Stimulated activated CD4-positive, alpha-beta T cell treated with anti-CD3 and anti-CD28 coated beads, Interleukin-15, amount 100 ng/mL, for 1 hour (primary cell): ENCODE data around the gene PPP2R3B.
"Not testable (repeated sequence)": the region's sequence is repeated elsewhere in the genome, so short reads cannot be mapped to it uniquely, and the experiment has no call there.

ENCODE experiments used
- DNase-seq, 2 donors: peaks; one replicate each; pipeline ENCODE4 v3.0.0-alpha.2; 2020; ENCODE audit warnings: low read depth in 1 of 2, low spot score in 1 of 2

Gene PPP2R3B

DNA sequence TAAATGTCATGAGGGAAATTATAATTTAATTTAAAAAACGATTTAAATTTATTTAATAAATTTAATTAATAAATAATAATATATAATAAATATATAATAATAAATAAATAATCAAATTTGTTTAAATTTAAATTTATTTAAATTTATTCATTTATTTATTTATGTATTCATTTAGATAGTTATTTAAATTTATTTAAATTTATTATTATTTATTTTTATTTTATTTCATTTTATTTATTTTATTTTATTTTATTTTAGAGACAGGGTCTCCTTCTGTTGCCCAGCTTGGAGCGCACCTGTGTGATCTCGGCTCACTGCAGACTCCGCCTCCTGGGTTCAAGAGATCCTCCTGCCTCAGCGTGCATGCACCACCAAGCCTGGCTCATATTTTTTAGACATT lies 18.4 kb upstream of the PPP2R3B start:
- no peak for DNase-seq

DNA sequence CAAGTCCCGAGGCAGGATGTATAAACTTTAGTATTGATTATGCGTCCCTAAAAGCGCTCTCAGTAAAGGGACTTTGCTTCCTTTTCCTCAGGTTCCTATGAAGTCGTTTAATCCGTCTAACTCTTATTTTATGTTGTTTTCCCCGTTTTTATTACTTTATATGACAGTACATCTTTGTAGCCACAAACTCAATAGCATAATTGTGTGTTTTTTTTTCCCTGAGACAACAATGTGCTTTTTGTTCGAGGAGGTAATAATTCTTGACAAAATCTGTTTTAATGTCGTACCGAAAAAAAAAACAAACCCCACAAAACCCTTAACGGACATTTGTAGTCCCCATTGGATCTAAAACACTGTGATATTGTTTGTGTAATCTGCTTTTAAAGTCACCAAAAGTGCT lies 17.9 kb upstream of the PPP2R3B start:
- DNase-seq, result no peak

DNA sequence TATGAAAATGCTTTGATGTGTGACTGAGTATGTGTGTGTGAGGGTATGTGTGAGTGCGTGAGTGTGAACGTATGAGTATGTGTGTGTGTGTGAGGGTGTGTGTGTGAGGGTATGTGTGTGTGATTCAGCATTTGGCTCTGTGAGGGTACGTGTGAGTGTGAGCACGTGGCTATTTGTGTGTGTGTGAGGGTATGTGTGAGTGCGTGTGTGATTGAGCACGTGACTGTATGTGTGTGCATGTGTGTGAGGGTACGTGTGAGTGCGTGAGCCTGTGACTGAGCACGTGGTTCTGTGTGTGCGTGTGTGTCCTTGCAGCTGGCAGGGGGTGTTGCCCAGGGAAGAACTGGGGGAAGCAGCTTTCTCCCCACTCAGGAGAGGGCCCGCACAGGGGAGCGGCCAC lies 16.1 kb upstream of the PPP2R3B start:
- DNase-seq, result no peak

DNA sequence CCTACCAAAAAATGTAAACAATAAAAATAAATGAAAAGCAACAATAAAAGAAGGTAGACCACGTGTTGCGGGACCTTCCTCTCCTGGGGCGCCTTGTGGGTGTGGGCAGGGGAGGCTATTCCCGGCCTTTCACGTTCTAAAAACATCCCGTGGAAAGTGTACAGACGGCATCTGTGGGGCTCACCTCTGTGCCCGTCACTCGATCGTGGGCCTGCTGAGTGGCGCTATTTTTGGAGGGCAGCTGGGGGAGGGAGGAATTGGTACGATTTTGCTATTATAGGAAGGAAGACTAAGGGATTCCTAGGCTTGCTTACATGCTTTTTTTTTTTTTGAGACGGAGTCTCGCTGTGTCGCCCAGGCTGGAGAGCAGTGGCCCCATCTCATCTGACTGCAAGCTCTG lies 13.6 kb upstream of the PPP2R3B start:
- DNase-seq, result no peak

DNA sequence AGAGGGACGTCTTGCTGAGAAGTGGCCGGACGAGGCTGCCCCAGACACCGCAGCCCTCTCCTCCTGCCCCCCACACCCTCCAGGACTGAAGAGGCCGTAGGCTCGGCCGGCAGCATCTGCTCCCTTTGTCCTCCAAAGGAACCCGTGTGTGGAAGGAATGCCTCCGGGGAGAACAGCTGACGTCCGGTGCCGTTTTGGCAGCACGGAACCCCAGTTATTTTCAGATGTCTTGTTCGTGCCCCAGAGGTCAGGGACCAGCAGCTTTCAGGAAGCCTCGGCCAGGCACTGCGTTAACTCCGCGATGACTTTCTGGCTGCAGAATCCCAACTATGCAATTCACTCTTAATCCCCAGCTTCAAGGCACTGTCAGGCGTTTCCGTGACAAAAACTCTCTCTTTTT lies 10.9 kb upstream of the PPP2R3B start:
- DNase-seq, result no peak

DNA sequence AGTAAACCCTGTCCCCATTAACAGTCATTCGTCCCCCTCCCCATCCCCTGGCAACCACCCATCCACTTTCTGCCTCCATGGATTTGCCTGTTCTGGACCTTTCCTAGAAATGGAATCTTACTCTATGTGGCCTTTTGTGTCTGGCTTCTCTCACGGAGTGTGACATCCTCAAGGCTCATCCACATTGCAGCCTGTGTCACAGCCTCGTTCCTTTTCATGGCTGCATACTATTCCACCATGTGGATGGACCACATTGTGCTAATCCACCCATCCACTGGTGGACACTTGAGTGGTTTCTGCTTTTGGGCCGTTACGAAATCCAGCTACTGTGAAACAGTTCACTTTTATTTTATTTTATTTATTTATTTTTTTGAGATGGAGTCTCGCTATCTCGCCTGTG lies 8.1 kb upstream of the PPP2R3B start:
- DNase-seq, result no peak

DNA sequence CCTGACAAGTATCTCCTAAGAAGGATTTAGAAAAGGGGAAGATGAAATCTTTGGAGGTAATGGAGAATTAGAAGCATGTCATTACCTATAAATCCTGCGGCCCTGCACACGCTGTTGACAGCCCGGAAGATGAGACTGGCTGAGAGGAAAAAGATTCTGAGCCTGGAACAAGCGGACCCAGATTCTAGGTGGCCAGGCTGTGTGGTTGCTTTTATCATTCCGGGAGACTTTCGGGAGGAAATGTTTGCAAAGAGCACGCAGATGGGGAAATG lies 5.8 kb upstream of the PPP2R3B start:
- no peak for DNase-seq

DNA sequence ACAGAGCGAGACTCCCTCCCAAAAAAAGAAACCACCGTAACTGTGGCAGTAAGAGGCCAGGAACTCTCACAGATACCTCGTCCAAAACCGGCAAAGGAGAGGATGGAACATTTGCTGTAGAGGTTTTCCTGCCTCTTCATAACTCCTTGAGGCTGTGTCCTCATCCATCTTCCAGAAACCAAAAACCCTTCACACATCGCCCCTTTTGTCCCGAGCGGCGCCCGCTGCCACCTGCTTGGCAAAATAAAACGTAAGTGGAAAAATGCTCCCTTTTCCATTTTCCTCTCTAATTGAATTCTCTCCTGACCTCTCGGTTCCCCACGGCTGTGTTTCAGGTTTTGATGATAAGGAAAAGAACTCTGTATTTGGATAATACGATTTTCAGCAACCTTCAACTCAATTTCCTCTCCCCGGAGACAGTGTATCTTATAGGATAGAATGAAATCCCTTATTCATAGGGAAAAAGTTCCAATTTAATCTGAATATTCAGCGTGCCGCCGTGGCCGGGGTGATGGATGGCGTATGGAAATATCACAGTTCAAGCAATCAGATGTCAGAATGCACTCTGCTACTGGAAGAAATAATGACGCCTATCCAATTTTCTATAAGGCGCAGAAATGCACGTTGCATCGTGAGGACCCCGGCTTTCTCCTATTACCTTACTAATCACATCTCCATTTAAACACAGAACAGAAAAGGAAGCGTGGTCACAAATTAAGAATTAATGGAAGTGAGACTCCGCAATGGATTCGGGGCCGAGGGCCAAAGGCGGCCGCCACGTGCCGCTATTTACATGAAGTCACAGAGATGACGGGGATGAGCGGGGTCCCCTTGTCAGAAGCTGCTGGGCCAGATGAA lies 5.2 kb upstream of the PPP2R3B start:
- DNase-seq, result no peak

DNA sequence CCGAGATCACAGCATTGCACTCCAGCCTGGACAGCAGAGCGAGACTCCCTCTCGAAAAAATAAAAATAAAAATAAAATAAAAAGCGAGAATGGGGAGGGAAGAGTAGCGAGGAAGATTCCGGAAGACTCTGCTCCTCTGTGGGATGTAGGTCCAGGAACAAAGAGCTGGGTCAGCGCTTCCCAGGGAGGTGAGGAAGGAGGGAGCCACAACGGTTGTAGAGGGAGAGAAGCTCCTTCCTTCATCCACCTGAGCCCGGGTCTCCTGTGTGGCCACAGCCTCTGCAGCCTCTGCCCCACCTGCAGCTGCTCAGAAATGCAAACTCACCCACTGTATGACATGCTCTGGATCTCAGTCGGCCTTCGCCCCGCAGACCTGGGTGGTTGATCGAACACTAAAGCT lies 3.8 kb upstream of the PPP2R3B start:
- DNase-seq, result no peak

DNA sequence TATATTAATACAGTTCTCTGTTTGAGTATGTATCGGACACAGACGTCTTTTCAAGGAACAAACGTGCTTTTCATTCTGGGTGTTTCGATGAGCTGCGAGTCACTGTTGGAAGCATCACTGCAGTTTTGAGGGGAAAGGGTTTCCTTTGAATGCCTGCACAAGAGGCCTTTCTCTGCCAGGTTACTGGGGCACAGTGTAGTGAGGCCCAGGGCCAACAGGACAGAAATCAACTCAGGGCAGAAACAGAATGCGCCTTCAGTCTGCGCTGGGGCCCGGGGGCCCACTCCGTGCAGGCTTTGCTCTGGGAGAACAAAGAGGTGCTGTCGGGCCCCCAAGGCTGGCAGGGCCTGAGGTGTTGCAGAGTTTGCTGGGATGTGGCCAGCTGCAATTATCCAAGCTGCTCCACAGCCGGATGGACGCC lies 2.3 kb upstream of the PPP2R3B start:
- no peak for DNase-seq

DNA sequence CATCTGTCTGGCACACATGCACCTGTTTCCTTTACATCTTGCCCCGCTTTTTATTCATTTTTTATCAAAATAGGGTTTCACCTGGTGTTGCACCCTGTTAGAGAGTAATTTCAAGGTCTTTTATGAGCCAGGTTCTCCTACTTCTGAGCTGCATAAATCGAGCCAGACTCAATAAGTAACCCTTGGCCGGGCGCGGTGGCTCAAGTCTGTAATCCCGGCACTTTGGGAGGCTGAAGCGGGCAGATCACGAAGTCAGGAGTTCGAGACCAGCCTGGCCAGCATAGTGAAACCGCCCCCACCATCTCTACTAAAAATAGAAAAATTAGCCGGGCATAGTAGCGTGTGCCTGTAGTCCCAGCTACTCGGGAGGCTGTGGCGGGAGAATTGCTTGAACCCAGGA lies 1.0 kb upstream of the PPP2R3B start:
- DNase-seq, result no peak

DNA sequence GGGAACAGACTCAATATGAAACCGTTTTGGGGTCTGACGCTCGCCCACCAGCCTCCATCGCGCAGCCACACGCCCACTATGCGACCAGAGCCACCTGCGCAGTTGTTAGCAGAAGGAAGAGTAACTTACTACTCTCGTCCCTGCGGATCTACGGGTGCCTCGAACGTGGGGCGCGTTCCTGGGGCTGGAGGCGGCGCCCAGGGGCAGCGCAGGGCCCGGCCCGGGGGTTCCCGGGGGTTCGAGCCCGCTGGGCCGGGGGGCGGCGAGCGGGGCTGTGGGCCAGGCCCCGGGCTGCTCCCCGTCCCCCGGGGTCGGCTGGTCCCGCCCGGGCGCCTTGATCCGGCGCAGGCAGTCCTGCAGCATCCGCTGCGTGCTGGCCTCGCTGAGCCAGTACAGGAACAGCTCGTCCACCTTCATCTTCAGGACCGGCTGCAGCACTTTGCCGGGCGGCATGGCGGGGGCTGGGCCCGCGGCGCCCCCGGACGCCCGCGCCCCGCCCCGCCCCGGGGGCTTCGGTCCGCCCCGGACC lies 404 bp downstream of the PPP2R3B start:
- DNase-seq, result peak in 1 of 2 donors; percentile 20

DNA sequence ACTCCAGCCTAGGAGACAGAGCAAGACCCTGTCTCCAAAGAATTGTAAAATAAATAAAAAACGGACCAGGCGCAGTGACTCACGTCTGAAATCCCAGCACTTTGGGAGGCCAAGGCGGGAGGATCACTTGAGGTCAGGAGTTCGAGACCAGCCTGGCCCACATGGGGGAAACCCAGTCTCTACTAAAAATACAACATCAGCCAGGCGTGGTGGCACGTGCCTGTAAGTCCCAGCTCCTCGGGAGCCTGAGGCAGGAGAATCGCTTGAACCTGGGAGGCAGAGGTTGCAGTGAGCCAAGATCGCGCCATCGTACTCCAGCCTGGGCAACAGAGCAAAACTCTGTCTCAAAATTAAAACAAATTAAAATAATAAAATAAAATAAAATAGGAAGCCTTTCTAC lies 971 bp downstream of the PPP2R3B start:
- not testable (repeated sequence) for DNase-seq

DNA sequence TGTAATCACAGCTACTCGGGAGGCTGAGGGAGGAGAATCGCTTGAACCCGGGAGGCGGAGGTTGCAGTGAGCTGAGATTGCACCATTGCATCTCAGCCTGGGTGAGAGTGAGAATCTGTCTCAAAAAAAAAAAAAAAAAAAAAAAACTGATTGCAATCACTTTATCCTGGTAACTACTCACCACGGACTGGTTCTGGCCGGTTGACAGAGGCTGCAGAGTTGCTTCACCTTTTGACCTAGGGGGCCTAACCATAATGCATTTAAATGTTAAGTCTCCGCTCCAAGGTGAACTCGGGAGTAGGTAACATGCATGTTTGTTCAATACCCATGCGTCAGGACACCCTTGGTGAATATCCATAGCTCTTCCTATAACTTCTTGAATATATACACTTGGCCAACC lies 1.8 kb downstream of the PPP2R3B start:
- no peak for DNase-seq

DNA sequence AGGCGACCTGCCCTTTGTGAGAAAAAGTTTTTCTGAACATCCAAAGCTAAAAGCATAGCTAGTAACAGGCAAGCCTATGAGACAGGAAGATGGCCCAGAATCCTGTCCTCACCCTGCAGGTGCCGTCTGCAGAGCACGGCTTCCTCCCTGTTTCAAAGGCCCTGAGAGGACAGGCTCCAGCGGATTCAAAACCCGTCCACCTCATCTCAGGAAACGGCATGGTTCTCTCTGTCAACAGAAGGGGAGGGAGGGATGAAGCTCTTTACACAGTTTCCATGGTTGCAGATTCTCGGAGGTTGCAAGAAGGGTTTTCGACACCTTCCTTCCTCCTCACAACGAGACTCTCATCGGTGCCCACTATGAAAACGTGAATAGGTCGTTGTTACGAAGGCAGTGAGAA lies 8.3 kb downstream of the PPP2R3B start:
- DNase-seq, result no peak

DNA sequence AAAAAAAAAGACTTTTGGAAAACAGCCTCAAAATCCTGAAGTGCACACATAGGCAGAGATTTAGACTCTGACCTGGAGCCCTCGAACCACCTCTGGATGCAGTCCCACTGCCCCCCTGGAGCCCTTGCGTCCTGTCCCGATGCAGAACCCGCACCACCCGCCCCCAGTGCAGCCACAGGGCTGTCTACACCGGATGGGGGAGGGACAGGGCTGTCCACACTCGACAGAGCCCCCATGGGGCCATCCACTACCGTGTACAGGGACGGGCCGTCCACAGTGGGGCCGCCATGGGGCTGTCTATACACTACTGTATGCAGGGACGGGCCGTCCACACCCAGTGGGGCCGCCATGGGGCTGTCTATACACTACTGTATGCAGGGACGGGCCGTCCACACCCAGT lies 10.5 kb downstream of the PPP2R3B start:
- not testable (repeated sequence) for DNase-seq

DNA sequence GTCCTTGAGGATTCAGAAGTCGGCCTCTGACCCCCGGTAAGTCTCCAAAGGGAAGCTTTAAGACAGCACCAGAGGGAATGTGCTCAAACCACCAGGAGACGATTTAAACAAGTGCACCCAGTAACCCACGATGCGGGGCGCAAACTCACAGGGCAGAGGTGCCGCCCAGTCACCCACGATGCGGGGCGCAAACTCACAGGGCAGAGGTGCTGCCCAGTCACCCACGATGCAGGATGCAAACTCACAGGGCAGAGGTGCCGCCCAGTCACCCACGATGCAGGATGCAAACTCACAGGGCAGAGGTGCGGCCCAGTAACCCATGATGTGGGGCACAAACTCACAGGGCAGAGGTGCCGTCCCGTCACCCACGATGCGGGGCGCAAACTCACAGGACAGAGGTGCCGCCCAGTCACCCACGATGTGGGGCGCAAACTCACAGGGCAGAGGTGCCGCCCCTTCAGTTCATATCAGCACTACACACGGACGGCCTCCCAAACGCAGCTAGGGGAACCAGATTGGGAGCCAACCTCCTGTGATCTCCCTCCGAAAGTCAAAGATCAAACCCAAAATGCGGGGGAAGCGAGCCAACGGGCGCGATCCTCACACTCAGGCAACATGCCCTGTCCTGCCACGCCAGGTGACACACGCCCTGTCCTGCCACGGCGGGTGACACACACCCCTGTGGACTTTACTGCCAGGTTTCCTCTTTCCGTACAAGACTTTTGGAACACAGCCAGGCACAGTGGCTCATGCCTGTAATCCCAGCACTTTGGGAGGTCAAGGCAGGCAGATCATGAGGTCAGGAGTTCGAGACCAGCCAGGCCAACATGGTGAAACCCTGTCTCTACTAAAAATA lies 11.3 kb downstream of the PPP2R3B start:
- DNase-seq, result no peak

DNA sequence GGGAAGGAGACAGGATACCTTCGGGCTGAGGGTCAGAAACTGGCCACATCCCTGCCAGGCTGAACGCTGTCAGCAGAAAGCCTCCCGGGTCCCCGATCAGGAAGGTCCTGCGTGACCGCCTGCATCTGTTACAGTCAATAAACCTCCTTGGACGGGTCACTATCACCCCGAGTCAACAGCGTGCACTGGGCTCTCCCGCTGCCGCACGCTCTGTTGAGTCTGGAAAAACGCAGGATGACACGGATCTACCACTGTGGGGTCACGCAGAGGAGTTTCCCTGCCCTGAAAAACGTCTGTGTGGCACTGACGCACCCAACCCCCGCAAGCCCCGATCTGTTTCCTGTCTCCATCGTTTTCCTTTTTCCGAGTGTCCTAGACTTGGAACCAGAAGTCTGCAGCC lies 12.1 kb downstream of the PPP2R3B start:
- DNase-seq, result no peak

DNA sequence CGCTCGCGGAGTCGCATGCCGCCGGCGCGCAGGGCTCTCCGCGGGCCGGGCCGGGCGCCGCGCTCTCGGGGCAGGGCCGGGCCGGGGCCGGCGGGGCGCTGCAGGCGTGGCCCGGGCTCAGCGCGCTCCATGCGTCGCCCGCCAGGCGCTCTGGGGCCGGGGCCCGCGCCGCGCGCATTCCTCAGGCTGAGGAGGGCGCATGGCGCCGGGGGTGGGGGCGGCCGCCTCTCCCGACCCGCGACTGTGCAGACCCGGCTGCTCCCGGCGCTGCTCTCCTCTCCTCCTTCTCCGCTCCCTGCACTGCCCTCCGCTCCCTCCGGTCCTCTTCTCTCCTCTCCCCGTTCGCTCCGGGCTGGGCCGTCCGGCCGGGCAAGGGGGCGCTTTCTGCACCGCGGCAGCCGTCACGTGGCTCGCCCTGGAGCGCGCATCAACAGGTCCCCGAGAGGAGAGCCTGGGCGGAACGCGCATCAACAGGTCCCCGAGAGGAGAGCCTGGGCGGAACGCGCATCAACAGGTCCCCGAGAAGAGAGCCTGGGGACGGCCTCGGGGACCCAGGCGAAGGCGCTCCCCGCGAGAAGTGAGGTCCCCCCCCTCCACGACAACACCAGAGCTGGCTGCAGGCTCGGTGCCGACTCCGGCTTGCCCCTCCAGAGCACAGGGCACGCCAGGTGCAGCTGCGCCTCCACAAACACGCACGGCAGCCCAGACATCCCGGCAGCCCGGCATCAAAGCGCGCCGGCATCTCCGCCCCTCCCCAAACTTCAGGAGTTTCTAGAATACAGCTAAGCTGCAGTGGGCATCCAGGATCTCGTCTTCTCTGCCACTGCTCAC lies 12.9 kb downstream of the PPP2R3B start:
- DNase-seq, result peak in 1 of 2 donors; percentile 28

DNA sequence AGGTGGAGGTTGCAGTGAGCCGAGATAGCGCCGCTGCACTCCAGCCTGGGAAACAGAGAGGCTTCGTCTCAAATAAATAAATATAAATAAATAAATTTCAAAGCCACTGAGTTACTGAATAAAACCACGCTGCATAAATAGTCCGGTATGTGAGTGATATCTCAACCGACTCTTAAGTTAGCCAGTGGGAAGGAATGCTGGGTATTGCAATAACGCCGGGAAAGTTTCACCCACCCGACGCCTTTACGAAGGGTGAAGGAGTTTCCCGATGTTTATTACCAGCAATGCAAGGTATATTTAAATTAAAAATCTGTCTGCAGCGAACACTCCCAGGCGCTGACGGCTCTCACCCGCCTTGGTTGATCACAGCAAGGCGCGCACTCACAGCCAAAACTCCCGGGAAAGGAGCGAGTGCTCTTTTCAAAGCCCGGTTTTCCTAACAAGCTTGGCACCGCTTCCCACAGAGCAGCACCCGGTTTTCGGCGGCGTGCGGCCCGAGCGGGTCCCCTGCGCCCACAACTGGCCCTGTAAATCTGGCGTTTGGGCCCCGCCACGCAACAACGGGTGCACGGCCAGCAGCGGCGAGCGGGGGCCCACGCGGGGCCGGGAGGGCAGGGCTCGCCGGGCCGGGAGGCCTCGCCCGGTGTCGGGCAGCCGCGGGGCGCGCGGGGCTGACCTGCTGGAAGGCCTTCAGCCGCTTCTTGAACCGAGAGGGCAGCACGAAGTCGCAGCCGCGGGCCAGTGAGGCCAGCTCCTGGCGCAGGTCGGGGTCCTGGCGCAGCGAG lies 13.7 kb downstream of the PPP2R3B start:
- no peak for DNase-seq

DNA sequence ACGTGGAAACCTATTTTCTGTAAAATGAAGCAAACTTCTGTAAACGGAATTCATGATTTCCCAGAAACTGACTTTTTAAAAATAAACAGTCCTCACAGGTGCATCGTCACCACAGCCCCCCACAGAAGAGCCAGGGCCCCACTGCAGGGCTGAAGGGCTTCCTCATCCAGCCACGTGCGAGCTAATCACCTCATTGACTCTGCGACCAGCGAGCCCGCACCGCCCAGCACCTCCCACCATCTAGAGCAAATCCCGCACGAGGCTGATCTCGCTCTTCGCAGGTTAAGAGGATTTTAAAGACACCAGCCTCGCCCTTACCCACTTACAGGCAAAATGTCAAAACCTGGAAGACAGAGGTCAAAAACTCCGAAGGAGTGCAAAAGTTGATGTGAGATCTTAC lies 14.8 kb downstream of the PPP2R3B start:
- no peak for DNase-seq
